Gastroesophageal sphincter (tissue), 3 donors: ENCODE data around the gene COLEC11.

Experiments used
- EP300 ChIP-seq: sonication (generic); formaldehyde crosslinking; IDR thresholded peaks from one replicate; pipeline ENCODE4 v1.6.1; 2017; ENCODE audit warnings: antibody characterized with exemption, mild to moderate bottlenecking
- POLR2A ChIP-seq, 2 donors: fragments of 450-650 bp; IDR thresholded peaks; one replicate each; pipeline ENCODE4 v1.6.1; 2017; ENCODE audit warnings: antibody characterized with exemption in 2 of 2, mild to moderate bottlenecking in 2 of 2, moderate library complexity in 1 of 2
- TF ChIP-seq, protein P1 (sequence below), 4 experiments: fragments of 200-600 bp in 2 of 4; fragments of 450-650 bp in 2 of 4; sonication (generic) in 1 of 4; IDR thresholded peaks; one replicate each; pipeline ENCODE4 v1.5.1; 2017 to 2019; ENCODE audit warnings: antibody characterized with exemption in 4 of 4, mild to moderate bottlenecking in 2 of 4, moderate library complexity in 2 of 4

DNA sequence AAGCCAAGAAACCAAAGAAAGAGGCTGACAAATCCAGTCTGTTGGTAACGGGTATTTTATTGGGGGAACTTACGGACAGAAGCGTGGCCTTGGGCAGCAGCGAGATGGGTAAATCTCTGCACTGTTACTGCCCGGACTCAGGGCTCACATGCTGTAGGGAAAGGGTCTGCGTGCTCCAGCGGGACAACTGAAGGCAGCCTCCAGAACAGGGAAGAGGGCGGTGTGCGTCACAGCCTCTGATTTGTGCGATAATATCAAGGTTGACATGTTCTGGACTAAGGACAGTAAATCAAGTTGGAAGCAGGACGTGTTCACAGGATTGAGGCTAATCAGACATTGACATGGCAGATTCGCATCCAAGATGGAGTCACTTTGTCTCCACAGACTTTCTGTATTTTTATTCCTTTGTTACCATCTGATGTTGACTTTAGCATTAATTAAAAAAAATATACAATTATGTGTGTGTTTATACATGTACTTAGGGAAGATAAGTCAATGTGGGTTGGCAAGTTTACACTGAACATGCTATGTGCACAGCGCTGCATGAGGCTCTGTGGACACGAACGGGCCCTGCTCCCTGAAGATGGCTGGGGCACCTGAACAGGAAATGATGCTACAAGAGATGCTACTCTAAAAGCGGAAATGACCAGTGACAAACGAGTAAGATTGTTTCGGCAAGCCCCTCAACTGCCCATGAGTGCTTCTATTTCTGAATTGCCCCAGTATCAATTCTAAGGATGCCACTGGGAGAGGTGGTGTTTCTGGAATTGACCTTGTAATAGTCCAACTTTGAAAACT lies 85.8 kb downstream of the COLEC11 start:
- TF ChIP-seq, protein P1, sequence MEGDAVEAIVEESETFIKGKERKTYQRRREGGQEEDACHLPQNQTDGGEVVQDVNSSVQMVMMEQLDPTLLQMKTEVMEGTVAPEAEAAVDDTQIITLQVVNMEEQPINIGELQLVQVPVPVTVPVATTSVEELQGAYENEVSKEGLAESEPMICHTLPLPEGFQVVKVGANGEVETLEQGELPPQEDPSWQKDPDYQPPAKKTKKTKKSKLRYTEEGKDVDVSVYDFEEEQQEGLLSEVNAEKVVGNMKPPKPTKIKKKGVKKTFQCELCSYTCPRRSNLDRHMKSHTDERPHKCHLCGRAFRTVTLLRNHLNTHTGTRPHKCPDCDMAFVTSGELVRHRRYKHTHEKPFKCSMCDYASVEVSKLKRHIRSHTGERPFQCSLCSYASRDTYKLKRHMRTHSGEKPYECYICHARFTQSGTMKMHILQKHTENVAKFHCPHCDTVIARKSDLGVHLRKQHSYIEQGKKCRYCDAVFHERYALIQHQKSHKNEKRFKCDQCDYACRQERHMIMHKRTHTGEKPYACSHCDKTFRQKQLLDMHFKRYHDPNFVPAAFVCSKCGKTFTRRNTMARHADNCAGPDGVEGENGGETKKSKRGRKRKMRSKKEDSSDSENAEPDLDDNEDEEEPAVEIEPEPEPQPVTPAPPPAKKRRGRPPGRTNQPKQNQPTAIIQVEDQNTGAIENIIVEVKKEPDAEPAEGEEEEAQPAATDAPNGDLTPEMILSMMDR (IDR thresholded peaks at IDR 0.05): no peak
- TF ChIP-seq POLR2A (IDR thresholded peaks at IDR 0.05) (no peak), EP300 (no peak)
